ENCODE measurements around the gene MTF2.

The MTF2 gene

GRCh38 chr1:93178418-93178817, 99.3 kb downstream of the MTF2 start:
- no peak for TF ChIP-seq CTCF (IDR thresholded peaks at IDR 0.05; ENCODE audit: low read length, missing control alignments)
- peak overlapping the region; percentile 98 for H3K4me3 ChIP-seq (replicated peaks; ENCODE audit: low read depth, low read length)
- DNase-seq (ENCODE audit: low read depth) = peak; percentile 30

- TF ChIP-seq CTCF (IDR thresholded peaks at IDR 0.05; ENCODE audit: low read length, missing control alignments) = no peak
- peak; percentile 99 for DNase-seq (ENCODE audit: low read depth)
- H3K4me3 ChIP-seq (replicated peaks; ENCODE audit: low read depth, low read length) = peak within 1 kb of the TSS; percentile 98
These were observed 101.0 kb downstream of the MTF2 start, which contains the start of gene TMED5 for GRCh38 chr1:93179886-93180722. TSS of gene TMED5 (minus strand) at chr1:93180413. CDS start at chr1:93180242, 171 bp downstream.

GRCh38 chr1:93180723-93181613, 101.9 kb downstream of the MTF2 start, which contains the start of gene CCDC18:
TSS of gene CCDC18 (plus strand) at chr1:93180724. CDS start at chr1:93183362, 2,638 bp downstream.
- peak; percentile 53 for DNase-seq (ENCODE audit: low read depth)
- H3K4me3 ChIP-seq (replicated peaks; ENCODE audit: low read depth, low read length) = peak within 1 kb of the TSS; percentile 98
- no peak for TF ChIP-seq CTCF (IDR thresholded peaks at IDR 0.05; ENCODE audit: low read length, missing control alignments)

- DNase-seq (ENCODE audit: low read depth) = no peak
- TF ChIP-seq CTCF (IDR thresholded peaks at IDR 0.05; ENCODE audit: low read length, missing control alignments) = no peak
- H3K4me3 ChIP-seq (replicated peaks; ENCODE audit: low read depth, low read length) = no peak overlapping the region
These were observed 107.6 kb downstream of the MTF2 start for GRCh38 chr1:93186667-93187066.
